Body of pancreas (tissue), 4 donors: Measurements from ENCODE around the gene ERBB4.

ENCODE experiments used
- CTCF ChIP-seq, 7 experiments: fragments of 450-650 bp in 4 of 7; fragments of 200-600 bp in 3 of 7; sonication (generic) in 3 of 7; IDR thresholded peaks; one replicate each; pipeline ENCODE4 v1.5.1; 2016 to 2019; ENCODE audit warnings: antibody characterized with exemption in 7 of 7
- POLR2A ChIP-seq, 3 donors: fragments of 450-650 bp; IDR thresholded peaks; one replicate each; pipeline ENCODE4 v1.6.1; 2016; ENCODE audit warnings: antibody characterized with exemption in 3 of 3, mild to moderate bottlenecking in 2 of 3

- TF ChIP-seq CTCF (IDR thresholded peaks at IDR 0.05): no peak
- TF ChIP-seq POLR2A (IDR thresholded peaks at IDR 0.05): no peak
Observed at GRCh38 chr2:211816754-211817153, 721.8 kb downstream of the ERBB4 start.
